ENCODE data around the gene ADAMTS2. TPM values are rescaled to one million over a fixed set of nuclear protein-coding genes. Genes with fewer than 3 reads are reported as not detected.

Gene ADAMTS2
- total RNA-seq, 4 donors from 2014 or later, result 6.0 to 20.9 (median 13.5) TPM

- Histone ChIP-seq H3K27ac (no peak overlapping the region), H3K36me3 (no peaks in the 10 kb centered on the region), H3K27me3 (no peaks in the 10 kb centered on the region), H3K4me3 (no peak overlapping the region), H3K4me1 (no peaks in the 10 kb centered on the region), H3K9me3 (peaks cover 3 to 9% of the 10 kb centered on the region in 2 donors)
- in situ Hi-C loops (cut with MboI; ENCODE audit: low pct_ligation_motif_present in 1 of 4, low pct_unique_long_range_greater_than_20kb in 1 of 4, low sequenced_read_pairs in 3 of 4), result no loop called here
- intact Hi-C loops (cut with DNase I; ENCODE audit: low total_unique reads), result no loop called here
- 89 to 90% methylated on average over 10 to 24 of the region's 24 CpGs for whole genome bisulfite sequencing, 2 donors (ENCODE audit: low coverage in 1 of 2)
- DNase-seq, result no peak
- TF ChIP-seq POLR2AphosphoS5 (IDR thresholded peaks at IDR 0.05) (no peak), CTCF (IDR thresholded peaks at IDR 0.05) (no peak), EP300 (IDR thresholded peaks at IDR 0.05; ENCODE audit: low read depth) (no peak), POLR2A (IDR thresholded peaks at IDR 0.05) (no peak)
These were observed 37.3 kb downstream of the ADAMTS2 start for GRCh38 chr5:179307931-179308471.

GRCh38 chr5:179307013-179307800 lies 38.1 kb downstream of the ADAMTS2 start:
- no peak overlapping the region for H3K4me3 ChIP-seq
- no peak overlapping the region for H3K27ac ChIP-seq
- TF ChIP-seq CTCF (IDR thresholded peaks at IDR 0.05) (no peak), POLR2A (IDR thresholded peaks at IDR 0.05) (no peak), EP300 (IDR thresholded peaks at IDR 0.05; ENCODE audit: low read depth) (no peak), POLR2AphosphoS5 (IDR thresholded peaks at IDR 0.05) (no peak)
- H3K4me1 ChIP-seq, result no peaks in the 10 kb centered on the region
- DNase-seq, result no peak
- peaks cover 3 to 9% of the 10 kb centered on the region in 2 donors for H3K9me3 ChIP-seq
- H3K36me3 ChIP-seq, result no peaks in the 10 kb centered on the region
- intact Hi-C loops (cut with DNase I; ENCODE audit: low total_unique reads), result no loop called here
- 91 to 100% methylated on average over 2 to 29 of the region's 29 CpGs for WGBS, 2 donors (ENCODE audit: low coverage in 1 of 2)
- no peaks in the 10 kb centered on the region for H3K27me3 ChIP-seq
- in situ Hi-C loops (cut with MboI; ENCODE audit: low pct_ligation_motif_present in 1 of 4, low pct_unique_long_range_greater_than_20kb in 1 of 4, low sequenced_read_pairs in 3 of 4), result no loop called here

- in situ Hi-C loops (cut with MboI; ENCODE audit: low pct_ligation_motif_present in 1 of 4, low pct_unique_long_range_greater_than_20kb in 1 of 4, low sequenced_read_pairs in 3 of 4) (no loop called here), intact Hi-C loops (cut with DNase I; ENCODE audit: low total_unique reads) (no loop called here)
- no peak overlapping the region for H3K27ac ChIP-seq
- no peaks in the 10 kb centered on the region for H3K36me3 ChIP-seq
- H3K27me3 ChIP-seq, result no peaks in the 10 kb centered on the region
- TF ChIP-seq POLR2A (IDR thresholded peaks at IDR 0.05) (no peak), CTCF (IDR thresholded peaks at IDR 0.05) (no peak), EP300 (IDR thresholded peaks at IDR 0.05; ENCODE audit: low read depth) (no peak), POLR2AphosphoS5 (IDR thresholded peaks at IDR 0.05) (no peak)
- H3K4me3 ChIP-seq, result no peak overlapping the region
- WGBS, 2 donors (ENCODE audit: low coverage in 1 of 2), result 78% methylated on average over 7 of the region's 7 CpGs; no CpG with 5 or more reads in 1 of the 2 donors
- peak; percentile 1 for DNase-seq
- no peaks in the 10 kb centered on the region for H3K4me1 ChIP-seq
- H3K9me3 ChIP-seq, result peaks cover 3 to 9% of the 10 kb centered on the region in 2 donors
These were observed 38.9 kb downstream of the ADAMTS2 start for GRCh38 chr5:179306191-179307012.

GRCh38 chr5:179304871-179305270 lies 40.4 kb downstream of the ADAMTS2 start:
- no peaks in the 10 kb centered on the region for H3K36me3 ChIP-seq
- H3K27ac ChIP-seq, result peak overlapping the region in 2 of 4 donors; percentile 24 to 28
- H3K27me3 ChIP-seq, result no peaks in the 10 kb centered on the region
- intact Hi-C loops (cut with DNase I; ENCODE audit: low total_unique reads) (loop anchor here (1.0 kb wide), 1 partner anchor 18 kb away; no protein-coding TSS in a partner anchor), in situ Hi-C loops (cut with MboI; ENCODE audit: low pct_ligation_motif_present in 1 of 4, low pct_unique_long_range_greater_than_20kb in 1 of 4, low sequenced_read_pairs in 3 of 4) (no loop called here)
- TF ChIP-seq POLR2A (IDR thresholded peaks at IDR 0.05) (no peak), POLR2AphosphoS5 (IDR thresholded peaks at IDR 0.05) (no peak), EP300 (IDR thresholded peaks at IDR 0.05; ENCODE audit: low read depth) (no peak), CTCF (IDR thresholded peaks at IDR 0.05) (no peak)
- no peak for DNase-seq
- H3K4me1 ChIP-seq, result no peaks in the 10 kb centered on the region
- H3K9me3 ChIP-seq, result peaks cover 3 to 9% of the 10 kb centered on the region in 2 donors
- 65 to 85% methylated on average over 1 of the region's 1 CpG for WGBS, 2 donors (ENCODE audit: low coverage in 1 of 2)
- H3K4me3 ChIP-seq, result no peak overlapping the region

Measured in transverse colon (tissue), 4 donors.